A673 (cell line): Measurements from ENCODE around the gene CCDC178. TPM values are rescaled to one million over a fixed set of nuclear protein-coding genes. Genes with fewer than 3 reads are reported as not detected.

Source experiments
- BruUV-seq: library from RNA; stranded (reverse); fragments of 400-500 nt; replicated peaks from 2 replicates; lab custom pipeline; 2021; lab: Mats Ljungman, UMichigan
- CTCF ChIA-PET: fragments of 300-600 bp; sonication (Branson Sonifier 250); formaldehyde crosslinking; loops from one replicate; lab custom pipeline; 2022; ENCODE audit warnings: antibody characterized with exemption; lab: Charles Lee
- POLR2A ChIA-PET: fragments of 300-600 bp; sonication (Branson Sonifier 250); formaldehyde crosslinking; loops from one replicate; lab custom pipeline; 2022; ENCODE audit warnings: antibody characterized with exemption; ENCODE audit not compliant: low non-redundant PET; lab: Charles Lee
- DNase-seq: peaks from one replicate; pipeline ENCODE4 v3.0.0-alpha.2; 2015; ENCODE audit warnings: low spot score
- H3K27ac ChIP-seq: fragments of 200-600 bp; sonication (generic); 2 replicates; pipeline ENCODE4 v1.5.1; 2016; ENCODE audit warnings: mixed run types, low read depth, mild to moderate bottlenecking, mixed read lengths, antibody characterized with exemption, low read length; ENCODE audit not compliant: poor library complexity, severe bottlenecking
- H3K27me3 ChIP-seq: fragments of 200-600 bp; sonication (generic); replicated peaks from 2 replicates; pipeline ENCODE4 v1.6.1; 2017; ENCODE audit warnings: mixed run types, low read depth, mild to moderate bottlenecking, mixed read lengths, antibody characterized with exemption, low read length; ENCODE audit not compliant: insufficient read depth, poor library complexity
- H3K36me3 ChIP-seq: fragments of 200-600 bp; sonication (generic); 2 replicates; pipeline ENCODE4 v1.6.1; 2016; ENCODE audit warnings: mixed run types, mild to moderate bottlenecking, mixed read lengths, antibody characterized with exemption, low read length; ENCODE audit not compliant: insufficient read depth, poor library complexity, severe bottlenecking
- H3K4me1 ChIP-seq: fragments of 200-600 bp; sonication (generic); 2 replicates; pipeline ENCODE4 v1.6.1; 2017; ENCODE audit warnings: mixed run types, mild to moderate bottlenecking, mixed read lengths, antibody characterized with exemption, low read length; ENCODE audit not compliant: insufficient read depth, poor library complexity, severe bottlenecking
- H3K4me3 ChIP-seq: fragments of 200-600 bp; sonication (generic); 2 replicates; pipeline ENCODE4 v1.5.1; 2016; ENCODE audit warnings: low read depth, mixed run types, mild to moderate bottlenecking, mixed read lengths, low read length; ENCODE audit not compliant: poor library complexity, severe bottlenecking
- H3K9me3 ChIP-seq: fragments of 200-600 bp; sonication (generic); 2 replicates; pipeline ENCODE4 v1.6.1; 2016; ENCODE audit warnings: mixed run types, low read depth, mild to moderate bottlenecking, mixed read lengths, antibody characterized with exemption, low read length; ENCODE audit not compliant: poor library complexity, severe bottlenecking
- EZH2 ChIP-seq: fragments of 200-600 bp; sonication (generic); IDR thresholded peaks from 2 replicates; pipeline ENCODE4 v1.6.1; 2017; ENCODE audit warnings: borderline replicate concordance, low read depth, mild to moderate bottlenecking, mixed read lengths, antibody characterized with exemption, low read length; ENCODE audit not compliant: poor library complexity, severe bottlenecking
- intact Hi-C: fragments of 100-400 bp; cut with micrococcal nuclease; formaldehyde crosslinking; loops from one replicate; pipeline ENCODE4 v1.10.0; 2022; ENCODE audit not compliant: unreplicated experiment
- total RNA-seq: library from RNA; stranded (reverse); gene quantifications from 2 replicates; pipeline ENCODE4 v1.2.3, GENCODE V29; 2021
- TF ChIP-seq, protein P1 (sequence below): fragments of 300-800, 200-600 bp; sonication (generic); conservative IDR thresholded peaks from 2 replicates; pipeline ENCODE4 v1.5.1; 2017; ENCODE audit warnings: low read depth, mild to moderate bottlenecking, antibody characterized with exemption, low read length, moderate library complexity, mixed read lengths

The CCDC178 gene
- total RNA-seq, 1 experiment from 2014 or later = not detected

DNA sequence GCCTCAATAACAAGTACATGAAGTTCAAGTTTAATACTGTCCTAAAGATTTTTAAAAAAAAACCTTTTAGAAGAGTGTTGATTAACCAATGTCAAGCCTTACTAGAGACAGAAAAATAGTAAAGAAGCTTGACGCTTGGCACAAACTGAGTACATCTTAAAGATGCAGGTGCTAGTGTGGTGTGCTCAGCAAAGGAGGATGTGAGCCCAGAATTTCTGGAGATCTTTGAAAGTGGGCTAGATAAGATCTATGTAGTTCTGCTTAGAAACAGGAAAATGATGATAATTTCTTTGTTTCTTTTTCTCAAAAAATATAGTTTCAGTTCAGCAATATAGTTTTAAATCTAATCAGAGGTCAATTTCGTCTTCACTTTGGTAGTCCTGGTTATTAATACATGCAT is 549.4 kb downstream of the CCDC178 start:
- BruUV-seq = no TSS peak
- TF ChIP-seq EZH2 = no peak
- TF ChIP-seq, protein P1, sequence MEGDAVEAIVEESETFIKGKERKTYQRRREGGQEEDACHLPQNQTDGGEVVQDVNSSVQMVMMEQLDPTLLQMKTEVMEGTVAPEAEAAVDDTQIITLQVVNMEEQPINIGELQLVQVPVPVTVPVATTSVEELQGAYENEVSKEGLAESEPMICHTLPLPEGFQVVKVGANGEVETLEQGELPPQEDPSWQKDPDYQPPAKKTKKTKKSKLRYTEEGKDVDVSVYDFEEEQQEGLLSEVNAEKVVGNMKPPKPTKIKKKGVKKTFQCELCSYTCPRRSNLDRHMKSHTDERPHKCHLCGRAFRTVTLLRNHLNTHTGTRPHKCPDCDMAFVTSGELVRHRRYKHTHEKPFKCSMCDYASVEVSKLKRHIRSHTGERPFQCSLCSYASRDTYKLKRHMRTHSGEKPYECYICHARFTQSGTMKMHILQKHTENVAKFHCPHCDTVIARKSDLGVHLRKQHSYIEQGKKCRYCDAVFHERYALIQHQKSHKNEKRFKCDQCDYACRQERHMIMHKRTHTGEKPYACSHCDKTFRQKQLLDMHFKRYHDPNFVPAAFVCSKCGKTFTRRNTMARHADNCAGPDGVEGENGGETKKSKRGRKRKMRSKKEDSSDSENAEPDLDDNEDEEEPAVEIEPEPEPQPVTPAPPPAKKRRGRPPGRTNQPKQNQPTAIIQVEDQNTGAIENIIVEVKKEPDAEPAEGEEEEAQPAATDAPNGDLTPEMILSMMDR = no peak
- DNase-seq = no peak
- intact Hi-C loops = no loop called here
- Histone ChIP-seq H3K9me3 (no peaks in the 10 kb centered on the region), H3K27ac (no peak overlapping the region), H3K4me3 (no peak overlapping the region), H3K36me3 (no peaks in the 10 kb centered on the region), H3K27me3 (no peaks in the 10 kb centered on the region), H3K4me1 (no peaks in the 10 kb centered on the region)
- CTCF ChIA-PET = no interaction called here
- POLR2A ChIA-PET = no interaction called here

DNA sequence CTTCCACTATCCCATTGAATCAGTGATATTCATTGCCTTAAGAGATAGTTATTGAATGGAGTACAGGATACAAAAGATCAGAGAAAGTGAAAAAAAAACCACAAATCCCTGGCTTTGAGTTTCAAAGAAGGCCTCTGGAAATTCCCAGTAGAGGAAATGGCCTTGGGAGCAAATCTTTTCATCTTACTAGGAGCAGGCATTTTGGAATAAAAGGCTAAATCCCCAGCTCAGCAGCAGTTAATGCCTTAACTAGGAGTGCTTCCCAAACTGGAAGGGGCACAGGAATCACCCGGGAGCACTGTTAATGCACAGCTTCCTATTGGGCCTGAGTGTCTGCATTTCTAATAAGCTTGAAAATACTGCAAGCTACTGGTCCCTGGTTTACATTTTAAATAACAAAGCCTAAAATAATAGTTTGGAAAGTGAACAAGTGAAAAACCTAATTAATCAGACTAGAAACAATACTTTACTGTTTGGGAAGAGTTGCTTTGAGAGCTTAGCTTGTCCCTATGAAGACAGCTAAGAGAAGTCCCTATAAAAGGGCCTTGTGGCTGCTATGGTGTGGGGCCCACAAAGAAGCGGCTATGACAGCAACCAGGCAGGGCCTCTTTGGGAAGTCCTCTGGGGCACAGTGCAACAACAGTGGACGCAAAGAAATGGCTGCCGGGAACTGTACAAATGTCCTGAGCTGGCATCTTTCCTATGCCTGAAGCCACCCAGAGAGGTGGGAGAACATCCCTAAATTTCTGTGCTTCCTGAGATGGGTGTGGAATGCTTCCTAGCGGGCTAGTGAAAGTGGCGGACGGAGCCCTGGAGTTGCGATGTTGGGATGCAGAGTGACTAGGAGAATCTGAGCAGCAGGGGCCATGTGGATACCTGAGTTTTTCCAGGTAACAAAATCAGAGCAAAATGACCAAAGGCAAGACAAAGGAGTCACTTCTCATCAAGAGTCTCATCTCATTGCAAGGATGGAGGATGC is 550.6 kb downstream of the CCDC178 start:
- intact Hi-C loops = no loop called here
- no peak for TF ChIP-seq EZH2
- TF ChIP-seq, protein P1 = no peak
- H3K27me3 ChIP-seq = no peaks in the 10 kb centered on the region
- H3K27ac ChIP-seq = no peak overlapping the region
- POLR2A ChIA-PET = no interaction called here
- H3K36me3 ChIP-seq = no peaks in the 10 kb centered on the region
- H3K4me3 ChIP-seq = no peak overlapping the region
- CTCF ChIA-PET = no interaction called here
- BruUV-seq = no TSS peak
- H3K9me3 ChIP-seq = no peaks in the 10 kb centered on the region
- H3K4me1 ChIP-seq = no peaks in the 10 kb centered on the region
- no peak for DNase-seq

DNA sequence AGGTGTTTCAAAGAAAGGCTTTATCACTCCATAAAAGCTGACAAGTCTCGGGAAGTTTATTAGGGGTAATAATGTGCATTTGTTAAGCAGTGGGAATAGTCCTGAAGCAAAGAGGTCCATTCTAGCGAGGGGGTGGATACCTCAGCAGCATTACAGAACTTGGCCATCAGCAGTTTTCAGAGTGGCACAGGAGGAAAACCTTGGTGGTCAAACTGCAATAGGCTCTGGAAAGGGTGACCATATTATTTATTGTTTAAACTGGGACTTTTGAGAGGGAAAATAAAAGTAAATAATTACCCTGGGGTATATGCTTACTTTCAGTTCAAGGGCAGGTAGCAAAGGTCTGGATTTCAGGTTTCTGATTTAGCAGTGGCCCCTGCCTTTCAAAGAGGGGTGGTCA is 552.2 kb downstream of the CCDC178 start:
- no peaks in the 10 kb centered on the region for H3K4me1 ChIP-seq
- intact Hi-C loops = no loop called here
- no TSS peak for BruUV-seq
- no peak overlapping the region for H3K27ac ChIP-seq
- no peak for TF ChIP-seq EZH2
- TF ChIP-seq, protein P1 = no peak
- DNase-seq = no peak
- no peak overlapping the region for H3K4me3 ChIP-seq
- no peaks in the 10 kb centered on the region for H3K9me3 ChIP-seq
- no peaks in the 10 kb centered on the region for H3K36me3 ChIP-seq
- ChIA-PET POLR2A (no interaction called here), CTCF (no interaction called here)
- no peaks in the 10 kb centered on the region for H3K27me3 ChIP-seq

Other genes starting within 250 kb of the CCDC178 start
- gene ASXL3, start 137.5 kb upstream of the CCDC178 start, total RNA-seq = 0.11 TPM in 2 replicates